ENCODE measurements around the gene ACKR2.
A peak's percentile ranks its signal among the peaks of the same experiment; 100 is the strongest.
"Not testable (repeated sequence)": the region's sequence is repeated elsewhere in the genome, so short reads cannot be mapped to it uniquely, and the experiment has no call there.

The ACKR2 gene

DNA sequence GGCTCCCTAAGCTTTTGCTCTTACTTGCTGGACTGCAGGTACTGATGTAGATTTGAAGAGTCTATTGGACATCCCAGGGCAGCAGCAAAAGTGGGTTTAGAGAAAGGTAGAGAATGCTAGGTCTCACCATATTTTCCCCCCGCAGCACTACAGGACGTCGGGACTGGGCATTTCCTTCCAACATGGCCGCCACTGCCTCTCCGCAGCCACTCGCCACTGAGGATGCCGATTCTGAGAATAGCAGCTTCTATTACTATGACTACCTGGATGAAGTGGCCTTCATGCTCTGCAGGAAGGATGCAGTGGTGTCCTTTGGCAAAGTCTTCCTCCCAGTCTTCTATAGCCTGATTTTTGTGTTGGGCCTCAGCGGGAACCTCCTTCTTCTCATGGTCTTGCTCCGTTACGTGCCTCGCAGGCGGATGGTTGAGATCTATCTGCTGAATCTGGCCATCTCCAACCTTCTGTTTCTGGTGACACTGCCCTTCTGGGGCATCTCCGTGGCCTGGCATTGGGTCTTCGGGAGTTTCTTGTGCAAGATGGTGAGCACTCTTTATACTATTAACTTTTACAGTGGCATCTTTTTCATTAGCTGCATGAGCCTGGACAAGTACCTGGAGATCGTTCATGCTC is 55.2 kb downstream of the ACKR2 start:
- no peak for DNase-seq

- DNase-seq = no peak
Observed at GRCh38 chr3:42865256-42865655, 56.0 kb downstream of the ACKR2 start.

- DNase-seq = no peak
Observed at GRCh38 chr3:42867138-42867537, 57.9 kb downstream of the ACKR2 start.

- no peak for DNase-seq
Observed at GRCh38 chr3:42868841-42869240, 59.6 kb downstream of the ACKR2 start.

DNA sequence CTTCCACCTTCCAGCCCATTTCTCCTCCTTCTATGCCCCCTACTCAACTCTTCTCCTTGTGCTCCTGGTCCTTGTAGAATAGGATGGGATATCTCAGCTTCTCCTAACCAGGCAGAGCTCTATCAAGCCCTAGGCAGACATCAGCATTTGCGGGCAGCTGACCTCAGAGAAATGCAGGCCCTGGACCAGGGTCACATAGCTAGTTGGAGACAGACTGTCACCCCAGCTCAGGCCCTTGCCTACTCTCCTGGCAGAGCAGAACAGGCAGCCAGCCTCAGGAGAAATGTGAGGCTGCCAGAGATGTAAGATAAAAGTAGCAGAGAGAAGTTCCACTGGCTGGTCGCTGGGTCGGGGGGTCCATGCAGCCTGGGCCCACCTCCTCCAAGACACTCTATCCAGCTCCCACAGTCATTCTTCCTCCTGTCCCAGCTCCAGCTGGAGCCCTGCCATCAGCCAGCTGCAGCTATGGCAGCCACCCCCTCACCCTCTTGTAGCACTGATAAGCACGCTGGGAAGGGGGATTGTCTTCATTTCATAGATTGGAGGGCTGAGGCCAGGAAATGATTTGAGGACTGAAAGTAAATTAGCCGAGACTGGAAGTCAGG is 62.4 kb downstream of the ACKR2 start:
- DNase-seq = no peak

DNA sequence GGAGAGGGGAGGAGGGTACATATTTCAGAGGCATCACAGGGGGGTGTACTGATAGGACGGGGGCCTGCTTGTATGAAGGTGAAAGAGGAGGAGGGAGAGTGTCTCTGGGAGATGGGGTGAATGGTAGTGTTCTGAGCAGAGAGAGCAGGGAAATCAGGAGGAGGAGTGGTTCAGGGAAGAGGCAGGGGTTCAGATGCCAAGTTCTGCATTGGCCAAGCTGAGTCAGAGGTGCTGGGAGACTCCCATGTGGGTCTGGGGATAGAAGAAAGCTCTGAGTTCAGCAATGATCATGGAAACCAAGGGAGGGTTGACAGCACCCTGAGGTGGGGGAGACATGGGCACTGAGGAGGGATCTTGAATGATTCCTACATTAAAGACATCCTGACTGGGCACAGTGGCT is 63.5 kb downstream of the ACKR2 start:
- DNase-seq = no peak

DNA sequence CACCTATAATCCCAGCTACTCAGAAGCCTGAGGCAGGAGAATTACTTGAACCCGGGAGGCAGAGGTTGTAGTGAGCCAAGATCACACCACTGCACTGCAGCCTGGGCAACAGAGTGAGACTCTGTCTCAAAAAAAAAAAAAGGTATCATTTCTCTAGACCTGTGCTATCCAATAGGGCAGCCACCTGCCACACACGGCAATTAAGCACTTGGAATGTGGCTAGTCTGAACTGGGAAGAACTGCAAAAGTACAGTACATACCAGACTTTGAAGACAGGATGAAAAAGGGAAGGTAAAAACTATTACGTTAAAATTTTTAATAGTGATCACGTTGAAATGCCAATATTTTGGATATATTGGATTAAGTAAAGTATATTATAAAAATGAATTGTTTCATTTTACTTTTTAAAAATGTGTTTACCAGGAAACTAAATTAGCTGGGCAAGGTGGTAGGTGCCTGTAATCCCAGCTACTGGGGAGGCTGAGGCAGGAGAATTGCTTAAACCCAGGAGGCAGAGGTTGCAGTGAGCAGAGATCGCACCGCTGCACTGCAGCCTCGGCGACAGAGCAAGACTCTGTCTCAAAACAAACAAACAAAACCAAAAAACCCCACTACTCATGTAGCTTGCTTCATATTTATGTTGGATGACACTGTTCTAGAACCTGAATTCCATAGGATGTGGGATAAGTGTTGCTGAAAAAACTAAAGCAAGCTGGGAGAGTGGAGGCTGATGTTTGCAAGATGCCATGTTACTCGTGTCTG is 64.2 kb downstream of the ACKR2 start:
- DNase-seq = no peak

DNA sequence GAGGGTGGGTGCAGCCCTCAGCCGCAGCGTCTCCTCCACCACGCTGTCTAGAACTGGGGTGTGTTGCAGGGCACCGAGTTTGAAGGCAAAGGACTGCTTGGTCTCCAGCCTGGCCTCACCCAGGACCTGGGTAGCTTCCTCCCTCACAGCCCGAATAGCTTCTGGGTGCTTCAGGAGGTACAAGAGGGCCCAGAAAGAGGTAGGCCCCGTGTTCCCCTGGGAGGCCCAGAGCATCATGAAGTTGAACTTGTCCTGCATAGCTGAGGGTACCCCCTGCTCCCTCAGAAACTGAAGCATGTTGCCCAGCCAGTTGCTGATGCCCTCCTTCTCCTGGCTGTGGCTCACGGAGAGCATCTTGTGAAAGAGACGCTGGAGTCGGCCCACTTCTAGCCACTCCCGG is 65.5 kb downstream of the ACKR2 start:
- no peak for DNase-seq

- DNase-seq = no peak
Observed at GRCh38 chr3:42875325-42876151, 66.3 kb downstream of the ACKR2 start, which contains the start of gene CYP8B1. CYP8B1 (minus strand) TSS chr3:42875879; CDS start chr3:42875816, 63 bp downstream.

DNA sequence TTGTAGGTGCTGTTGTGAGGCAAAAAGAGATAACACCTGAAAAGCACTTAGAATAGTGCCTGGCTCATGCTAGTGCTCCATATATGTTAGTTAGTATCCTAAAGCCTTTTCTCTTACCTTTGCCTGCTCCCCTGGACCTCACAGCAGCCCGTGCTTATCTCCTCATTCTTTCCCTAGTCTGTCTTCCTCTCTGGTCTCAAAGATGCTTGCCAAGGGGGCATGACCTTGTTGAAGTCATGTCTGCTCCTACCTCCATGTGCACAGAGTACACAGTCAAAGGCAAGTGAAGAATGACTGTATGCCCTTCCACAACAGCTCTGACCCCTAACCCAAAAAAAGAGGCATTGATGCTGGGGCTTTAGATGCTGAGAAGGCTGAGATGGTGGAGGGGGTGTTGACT is 67.2 kb downstream of the ACKR2 start:
- DNase-seq = no peak

DNA sequence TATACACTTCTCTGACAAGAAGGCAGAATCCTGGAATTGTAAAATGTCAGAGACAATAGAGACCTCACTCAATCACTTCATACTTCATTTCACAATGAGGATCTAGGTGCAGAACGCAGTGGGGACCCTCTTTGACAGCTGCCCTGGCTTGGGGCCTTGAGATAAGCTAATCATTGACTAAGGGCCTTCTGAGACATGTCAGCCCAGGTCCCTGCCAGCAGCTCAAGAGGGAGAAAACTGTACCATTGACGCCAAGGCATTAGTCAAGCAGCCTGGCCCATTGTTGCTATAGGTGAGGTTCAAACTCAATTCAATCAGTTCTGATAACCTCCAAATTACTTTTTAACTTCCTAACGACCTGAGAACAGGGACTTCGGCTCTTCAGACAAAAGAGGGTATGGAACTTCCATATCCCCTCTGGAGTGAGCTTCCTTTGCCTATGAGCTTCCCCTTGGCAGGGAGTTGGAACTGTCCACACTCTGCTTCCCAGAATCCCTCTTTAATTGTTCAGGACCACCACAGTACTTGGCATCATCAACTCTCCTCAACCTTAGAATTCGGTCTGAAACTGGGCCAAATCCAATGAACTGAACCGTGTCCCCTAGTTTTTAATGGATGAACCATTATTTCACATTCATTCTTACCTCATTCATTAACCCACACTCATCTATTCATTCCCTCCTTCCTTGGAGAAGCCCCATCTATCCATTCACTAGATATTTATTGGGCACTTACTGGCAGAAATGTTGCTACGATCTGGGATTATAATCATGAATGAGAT is 67.9 kb downstream of the ACKR2 start:
- DNase-seq = no peak

DNA sequence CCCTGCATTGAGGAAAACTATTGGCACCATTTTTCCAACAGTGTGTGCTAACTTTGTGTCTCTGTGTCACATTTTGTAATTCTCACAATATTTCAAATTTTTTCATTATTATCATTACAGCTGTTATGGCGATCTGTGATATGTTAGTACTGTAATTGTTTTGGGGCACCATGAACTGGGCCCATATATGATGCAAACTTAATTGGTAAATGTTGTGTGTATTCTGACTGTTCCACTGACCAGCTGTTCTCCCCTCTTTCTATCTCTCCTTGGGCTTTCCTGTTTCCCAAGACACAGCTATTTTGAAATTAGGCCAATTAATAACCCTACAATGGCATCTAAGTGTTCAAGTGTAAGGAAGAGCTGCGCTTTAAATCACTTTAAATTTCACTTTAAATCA is 68.6 kb downstream of the ACKR2 start:
- DNase-seq = no peak

GRCh38 chr3:42880183-42880582 is 70.9 kb downstream of the ACKR2 start:
- no peak for DNase-seq

DNA sequence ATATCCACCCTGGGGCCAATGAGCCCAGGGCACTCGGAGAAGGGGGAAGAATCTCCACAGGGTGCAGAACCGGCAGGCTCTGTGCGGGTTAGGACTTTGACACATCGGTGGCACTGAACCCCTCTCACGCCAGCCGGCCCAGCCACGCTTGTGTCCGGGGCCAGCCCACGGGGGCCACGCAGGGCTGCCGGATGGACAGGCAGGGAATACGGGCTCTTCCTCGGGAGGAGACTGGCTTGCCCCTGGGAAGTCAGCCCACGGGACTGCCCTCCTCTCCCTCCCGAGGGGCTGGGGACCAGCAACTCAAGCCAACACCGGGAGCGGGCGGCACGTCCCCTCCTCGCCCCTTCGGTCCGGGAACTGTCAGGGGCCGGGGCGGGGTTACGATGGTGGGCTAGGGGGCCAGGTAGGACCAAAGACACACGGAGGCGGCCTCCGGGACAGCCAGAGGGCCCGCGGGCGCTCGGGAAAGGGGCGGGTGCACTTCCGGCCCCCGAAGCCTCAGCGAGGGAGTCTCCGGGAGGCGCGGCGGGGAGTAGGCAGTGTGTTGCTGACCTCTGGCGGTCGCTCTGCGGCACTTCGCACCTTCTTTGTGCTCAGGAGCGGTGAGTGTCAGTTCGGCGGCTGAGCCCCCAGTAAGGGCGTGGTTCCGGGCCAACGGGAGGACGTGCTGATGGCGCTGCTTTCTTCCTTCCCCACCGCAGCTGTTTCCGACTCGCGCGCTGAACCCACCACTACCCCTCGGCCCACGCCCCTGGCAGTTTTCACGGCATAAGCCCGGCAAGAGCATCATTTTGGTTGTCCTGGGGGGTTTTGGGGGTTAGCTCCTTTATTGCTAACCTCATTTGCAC is 71.6 kb downstream of the ACKR2 start:
- peak; percentile 92 for DNase-seq

GRCh38 chr3:42883251-42883930 is 74.1 kb downstream of the ACKR2 start:
- not testable (repeated sequence) for DNase-seq

GRCh38 chr3:42884324-42884723 is 75.1 kb downstream of the ACKR2 start:
- no peak for DNase-seq

- DNase-seq = no peak
Observed at GRCh38 chr3:42886294-42886822, 77.1 kb downstream of the ACKR2 start.

DNA sequence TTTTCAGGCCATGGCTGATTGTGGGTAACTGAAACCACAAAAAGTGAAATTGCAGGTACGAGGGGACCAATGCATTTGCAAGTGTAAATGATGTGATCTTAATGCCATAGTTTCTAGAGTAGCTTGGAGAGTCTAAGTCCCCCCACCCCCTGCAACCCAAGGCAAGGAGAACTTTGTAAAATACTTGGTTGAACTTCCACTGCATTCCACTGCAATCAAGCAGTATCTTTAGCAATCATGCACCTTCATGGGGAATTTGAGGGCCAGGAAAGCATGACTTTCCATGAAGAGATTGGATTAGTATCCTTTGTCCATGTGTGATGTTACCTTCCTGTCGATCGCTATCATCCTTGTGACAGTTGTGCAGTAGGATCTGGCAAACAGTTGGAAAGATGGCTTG is 77.8 kb downstream of the ACKR2 start:
- DNase-seq = no peak

DNA sequence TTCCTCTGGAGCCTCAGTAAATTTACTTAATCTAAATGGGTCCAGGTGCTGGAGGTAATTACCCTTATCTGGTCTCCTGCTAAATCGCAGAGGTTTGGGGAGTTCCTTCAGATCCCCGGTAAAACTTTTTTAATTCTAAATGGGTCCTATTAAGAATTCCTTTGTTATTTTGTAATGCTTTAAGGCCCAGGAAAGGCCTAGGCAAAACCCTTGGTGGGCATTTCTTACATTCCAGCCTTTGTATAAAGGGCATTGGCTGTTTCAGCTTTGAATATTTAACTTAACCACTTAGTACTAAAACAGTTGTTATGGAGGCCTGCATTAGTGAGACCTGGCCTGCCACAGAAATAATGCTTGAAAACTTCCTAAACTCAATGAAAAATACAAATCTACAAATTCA is 81.8 kb downstream of the ACKR2 start:
- no peak for DNase-seq

- DNase-seq = no peak
Observed at GRCh38 chr3:42892169-42892568, 82.9 kb downstream of the ACKR2 start.

- DNase-seq = no peak
Observed at GRCh38 chr3:42892807-42893206, 83.6 kb downstream of the ACKR2 start.
